ENCODE results near the gene IZUMO2. TPM values are rescaled to one million over a fixed set of nuclear protein-coding genes. Genes with fewer than 3 reads are reported as not detected.

IZUMO2 gene
- total RNA-seq, 2 donors from 2014 or later, result not detected

- no peak overlapping the region for H3K4me3 Mint-ChIP-seq
- no peaks in the 10 kb centered on the region for H3K4me1 Mint-ChIP-seq (ENCODE audit: low read depth)
- ATAC-seq (replicated peaks in 1 of 2) (no peak), DNase-seq (no peak)
- H3K27me3 Mint-ChIP-seq (ENCODE audit: low read depth), result peaks cover 11% of the 10 kb centered on the region
- H3K27ac Mint-ChIP-seq, result no peak overlapping the region
- peaks cover 2% of the 10 kb centered on the region in 2 donors for H3K9me3 Mint-ChIP-seq
- no peaks in the 10 kb centered on the region for H3K36me3 Mint-ChIP-seq (ENCODE audit: insufficient read depth in 2 of 2)
Observed at GRCh38 chr19:50176775-50177174, 13.7 kb upstream of the IZUMO2 start.

GRCh38 chr19:50175924-50176323 is 12.8 kb upstream of the IZUMO2 start:
- DNase-seq, result no peak
- H3K36me3 Mint-ChIP-seq (ENCODE audit: insufficient read depth in 2 of 2), result no peaks in the 10 kb centered on the region
- H3K4me1 Mint-ChIP-seq (ENCODE audit: low read depth), result no peaks in the 10 kb centered on the region
- H3K9me3 Mint-ChIP-seq, result peaks cover 2% of the 10 kb centered on the region in 2 donors
- H3K27me3 Mint-ChIP-seq (ENCODE audit: low read depth), result peaks cover 11% of the 10 kb centered on the region
- ATAC-seq (replicated peaks in 1 of 2), result no peak
- no peak overlapping the region for H3K27ac Mint-ChIP-seq
- no peak overlapping the region for H3K4me3 Mint-ChIP-seq

GRCh38 chr19:50174100-50174793 is 11.2 kb upstream of the IZUMO2 start:
- H3K4me3 Mint-ChIP-seq, result no peak overlapping the region
- H3K27ac Mint-ChIP-seq, result no peak overlapping the region
- H3K27me3 Mint-ChIP-seq (ENCODE audit: low read depth), result peaks cover 17% of the 10 kb centered on the region
- no peaks in the 10 kb centered on the region for H3K4me1 Mint-ChIP-seq (ENCODE audit: low read depth)
- H3K9me3 Mint-ChIP-seq, result peaks cover 2% of the 10 kb centered on the region in 2 donors
- no peak for ATAC-seq (replicated peaks in 1 of 2)
- no peak for DNase-seq
- H3K36me3 Mint-ChIP-seq (ENCODE audit: insufficient read depth in 2 of 2), result no peaks in the 10 kb centered on the region

GRCh38 chr19:50173127-50173526 is 10.0 kb upstream of the IZUMO2 start:
- peaks cover 22% of the 10 kb centered on the region for H3K27me3 Mint-ChIP-seq (ENCODE audit: low read depth)
- no peaks in the 10 kb centered on the region for H3K36me3 Mint-ChIP-seq (ENCODE audit: insufficient read depth in 2 of 2)
- no peak overlapping the region for H3K27ac Mint-ChIP-seq
- DNase-seq (peak in 1 of 2 donors; percentile 2), ATAC-seq (replicated peaks in 1 of 2) (peak; percentile 39 to 64)
- no peak overlapping the region for H3K4me3 Mint-ChIP-seq
- no peaks in the 10 kb centered on the region for H3K4me1 Mint-ChIP-seq (ENCODE audit: low read depth)
- peaks cover 2% of the 10 kb centered on the region in 2 donors for H3K9me3 Mint-ChIP-seq

GRCh38 chr19:50172726-50173125 is 9.6 kb upstream of the IZUMO2 start:
- DNase-seq, result no peak
- no peak for ATAC-seq (replicated peaks in 1 of 2)
- peaks cover 22% of the 10 kb centered on the region for H3K27me3 Mint-ChIP-seq (ENCODE audit: low read depth)
- no peaks in the 10 kb centered on the region for H3K4me1 Mint-ChIP-seq (ENCODE audit: low read depth)
- no peak overlapping the region for H3K4me3 Mint-ChIP-seq
- no peak overlapping the region for H3K27ac Mint-ChIP-seq
- no peaks in the 10 kb centered on the region for H3K36me3 Mint-ChIP-seq (ENCODE audit: insufficient read depth in 2 of 2)
- peaks cover 2% of the 10 kb centered on the region in 2 donors for H3K9me3 Mint-ChIP-seq

- no peak for ATAC-seq (replicated peaks in 1 of 2)
- H3K4me3 Mint-ChIP-seq, result no peak overlapping the region
- H3K36me3 Mint-ChIP-seq (ENCODE audit: insufficient read depth in 2 of 2), result no peaks in the 10 kb centered on the region
- no peak overlapping the region for H3K27ac Mint-ChIP-seq
- DNase-seq, result no peak
- H3K9me3 Mint-ChIP-seq, result peaks cover 2% of the 10 kb centered on the region in 2 donors
- H3K4me1 Mint-ChIP-seq (ENCODE audit: low read depth), result no peaks in the 10 kb centered on the region
- H3K27me3 Mint-ChIP-seq (ENCODE audit: low read depth), result peaks cover 22% of the 10 kb centered on the region
Observed at GRCh38 chr19:50171752-50172151, 8.7 kb upstream of the IZUMO2 start.

DNA sequence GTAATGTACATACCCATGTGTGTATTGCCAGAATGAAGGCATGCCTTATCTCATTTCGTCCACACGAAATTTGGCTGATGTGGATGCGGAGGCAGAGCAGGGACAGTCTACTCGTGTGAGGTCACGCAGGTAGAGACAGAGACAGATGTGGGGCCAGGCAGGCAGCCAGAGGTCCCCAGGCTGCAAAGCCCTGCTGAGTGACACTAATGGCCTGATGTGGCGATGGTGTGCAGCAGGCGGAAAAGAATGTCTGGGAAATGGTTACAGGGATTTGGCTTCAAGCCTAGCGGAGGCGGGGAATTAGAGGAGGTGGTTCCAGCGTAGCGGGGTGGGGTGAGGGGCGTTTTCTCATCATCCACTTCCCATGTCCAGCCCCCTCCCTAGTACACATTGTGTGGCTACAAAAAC is 4.2 kb upstream of the IZUMO2 start:
- Mint-ChIP-seq H3K4me3 (no peak overlapping the region), H3K27ac (no peak overlapping the region), H3K27me3 (ENCODE audit: low read depth) (peaks cover 17% of the 10 kb centered on the region), H3K4me1 (ENCODE audit: low read depth) (no peaks in the 10 kb centered on the region), H3K9me3 (no peaks in the 10 kb centered on the region), H3K36me3 (ENCODE audit: insufficient read depth in 2 of 2) (no peaks in the 10 kb centered on the region)
- DNase-seq (no peak), ATAC-seq (replicated peaks in 1 of 2) (no peak)

GRCh38 chr19:50159078-50159477 is 4.0 kb downstream of the IZUMO2 start:
- Mint-ChIP-seq H3K36me3 (ENCODE audit: insufficient read depth in 2 of 2) (no peaks in the 10 kb centered on the region), H3K27ac (no peak overlapping the region), H3K4me1 (ENCODE audit: low read depth) (no peaks in the 10 kb centered on the region), H3K9me3 (peaks cover 4% of the 10 kb centered on the region in 2 donors), H3K4me3 (no peak overlapping the region), H3K27me3 (ENCODE audit: low read depth) (peaks cover 5% of the 10 kb centered on the region)
- DNase-seq, result no peak
- no peak for ATAC-seq (replicated peaks in 1 of 2)

DNA sequence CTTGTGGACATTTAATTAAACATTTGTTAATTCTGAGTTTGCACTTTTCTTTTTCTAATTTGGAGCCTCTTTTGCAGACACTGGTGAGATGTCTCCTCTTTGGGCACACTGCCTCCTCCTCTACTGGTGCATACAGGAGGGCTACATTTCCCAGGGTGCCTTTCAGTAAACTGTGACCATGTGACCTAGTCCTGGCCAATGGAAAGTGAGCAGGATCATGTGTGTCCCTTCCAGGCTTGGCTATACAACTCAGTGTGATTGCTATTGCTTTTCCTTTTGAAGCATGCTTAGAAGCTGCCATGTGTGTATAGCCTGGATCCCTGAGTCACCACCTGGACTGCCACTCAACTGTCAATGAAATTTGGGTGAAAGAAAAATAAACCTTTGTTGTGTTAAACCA is 4.5 kb downstream of the IZUMO2 start:
- ATAC-seq (replicated peaks in 1 of 2) (no peak), DNase-seq (no peak)
- Mint-ChIP-seq H3K27me3 (ENCODE audit: low read depth) (peaks cover 5% of the 10 kb centered on the region), H3K4me3 (no peak overlapping the region), H3K36me3 (ENCODE audit: insufficient read depth in 2 of 2) (no peaks in the 10 kb centered on the region), H3K27ac (no peak overlapping the region), H3K4me1 (ENCODE audit: low read depth) (no peaks in the 10 kb centered on the region), H3K9me3 (peaks cover 4% of the 10 kb centered on the region in 2 donors)

- Mint-ChIP-seq H3K27me3 (ENCODE audit: low read depth) (peaks cover 19% of the 10 kb centered on the region), H3K4me1 (ENCODE audit: low read depth) (no peaks in the 10 kb centered on the region), H3K4me3 (no peak overlapping the region), H3K9me3 (peaks cover 4% of the 10 kb centered on the region in 2 donors), H3K27ac (no peak overlapping the region), H3K36me3 (ENCODE audit: insufficient read depth in 2 of 2) (no peaks in the 10 kb centered on the region)
- DNase-seq, result no peak
- no peak for ATAC-seq (replicated peaks in 1 of 2)
Observed at GRCh38 chr19:50155520-50156109, 7.5 kb downstream of the IZUMO2 start.

GRCh38 chr19:50154529-50154928 is 8.6 kb downstream of the IZUMO2 start:
- Mint-ChIP-seq H3K9me3 (peaks cover 4% of the 10 kb centered on the region in 2 donors), H3K27me3 (ENCODE audit: low read depth) (peaks cover 27% of the 10 kb centered on the region), H3K4me1 (ENCODE audit: low read depth) (no peaks in the 10 kb centered on the region), H3K36me3 (ENCODE audit: insufficient read depth in 2 of 2) (no peaks in the 10 kb centered on the region), H3K4me3 (no peak overlapping the region), H3K27ac (no peak overlapping the region)
- DNase-seq, result no peak
- ATAC-seq (replicated peaks in 1 of 2), result no peak

DNA sequence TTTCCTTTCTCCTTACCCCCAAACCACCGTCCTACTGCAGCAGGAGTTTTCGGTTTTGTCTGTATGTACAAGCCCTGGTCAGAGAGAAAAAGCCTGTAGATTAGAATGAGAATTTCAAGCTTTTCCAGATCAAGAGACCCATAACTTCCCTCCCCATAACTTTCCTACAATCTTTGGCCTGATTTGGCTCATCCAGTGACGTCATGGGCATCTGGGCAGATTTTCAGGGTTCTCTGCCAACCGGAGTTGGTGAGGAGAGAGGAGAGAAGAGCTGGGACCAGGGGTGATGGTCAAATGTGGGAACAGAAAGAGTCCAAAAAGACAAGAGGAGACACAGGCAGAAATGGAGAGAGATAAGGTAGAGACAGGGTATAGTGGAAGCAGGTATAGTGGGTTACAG is 10.5 kb downstream of the IZUMO2 start:
- no peak for DNase-seq
- Mint-ChIP-seq H3K36me3 (ENCODE audit: insufficient read depth in 2 of 2) (no peaks in the 10 kb centered on the region), H3K27me3 (ENCODE audit: low read depth) (peaks cover 30% of the 10 kb centered on the region), H3K4me1 (ENCODE audit: low read depth) (peaks cover 1% of the 10 kb centered on the region), H3K4me3 (no peak overlapping the region), H3K9me3 (peaks cover 0 to 2% of the 10 kb centered on the region in 2 donors), H3K27ac (no peak overlapping the region)
- ATAC-seq (replicated peaks in 1 of 2), result no peak

- no peak overlapping the region for H3K27ac Mint-ChIP-seq
- H3K4me1 Mint-ChIP-seq (ENCODE audit: low read depth), result peaks cover 9% of the 10 kb centered on the region
- DNase-seq (no peak), ATAC-seq (replicated peaks in 1 of 2) (no peak)
- no peaks in the 10 kb centered on the region for H3K36me3 Mint-ChIP-seq (ENCODE audit: insufficient read depth in 2 of 2)
- H3K9me3 Mint-ChIP-seq, result peaks cover 0 to 2% of the 10 kb centered on the region in 2 donors
- peak overlapping the region; percentile 78 to 93 for H3K4me3 Mint-ChIP-seq
- H3K27me3 Mint-ChIP-seq (ENCODE audit: low read depth), result peaks cover 32% of the 10 kb centered on the region
Observed at GRCh38 chr19:50148528-50148927, 14.6 kb downstream of the IZUMO2 start.

Data from activated T-cell treated with anti-CD3 and anti-CD28 coated beads, Interleukin-2, amount 50 U/mL, for 72 hours (primary cell).